GM18519 (cell line): ENCODE data around the gene CCDC66.

ENCODE experiments used
- ATAC-seq: cut with Tn5 transposase; IDR thresholded peaks from one replicate; pipeline ENCODE4 v1.9.1; 2021; ENCODE audit warnings: mild to moderate bottlenecking, moderate library complexity; ENCODE audit not compliant: unreplicated experiment, low FRiP score

CCDC66 gene

DNA sequence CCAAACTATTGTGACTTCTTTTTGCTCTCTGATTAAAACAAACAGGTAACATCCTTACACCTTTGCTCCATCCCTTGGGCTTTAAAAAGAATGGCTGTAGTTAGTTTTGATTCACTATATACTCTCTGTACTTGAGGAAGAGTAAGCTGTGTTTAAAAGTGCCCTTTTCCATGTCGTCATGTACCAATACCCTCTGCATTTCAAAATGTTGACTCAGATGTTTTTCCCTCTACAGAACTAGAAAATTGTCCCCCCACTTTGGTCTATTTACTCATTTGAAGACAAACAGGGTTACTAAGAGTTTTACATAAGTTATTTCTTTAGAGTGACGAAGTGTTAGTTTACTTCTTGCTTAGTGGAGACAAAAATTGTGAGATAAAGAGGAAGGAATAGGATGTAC lies 63.4 kb downstream of the CCDC66 start:
- no peak for ATAC-seq

DNA sequence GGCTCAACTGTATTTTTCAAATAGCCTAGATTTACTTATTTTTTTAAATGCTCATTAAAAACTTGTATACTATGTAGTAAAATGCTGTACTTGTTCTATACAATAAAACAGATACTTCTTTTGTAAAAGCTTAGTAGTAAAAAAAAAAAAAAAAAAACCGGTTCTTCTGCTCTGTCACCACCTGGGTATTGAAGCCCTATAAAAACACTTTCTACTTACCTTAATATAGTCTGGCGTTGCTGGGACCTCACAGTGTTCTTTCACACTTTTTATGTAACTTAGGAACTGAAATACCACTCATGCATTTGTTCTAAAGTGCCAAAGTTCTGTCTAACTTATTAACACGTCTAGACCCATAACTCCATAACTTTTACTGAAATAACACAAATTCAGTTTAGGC lies 64.7 kb downstream of the CCDC66 start:
- no peak for ATAC-seq

GRCh38 chr3:56622381-56622780 lies 65.4 kb downstream of the CCDC66 start:
- no peak for ATAC-seq

GRCh38 chr3:56624725-56625124 lies 67.8 kb downstream of the CCDC66 start:
- no peak for ATAC-seq

DNA sequence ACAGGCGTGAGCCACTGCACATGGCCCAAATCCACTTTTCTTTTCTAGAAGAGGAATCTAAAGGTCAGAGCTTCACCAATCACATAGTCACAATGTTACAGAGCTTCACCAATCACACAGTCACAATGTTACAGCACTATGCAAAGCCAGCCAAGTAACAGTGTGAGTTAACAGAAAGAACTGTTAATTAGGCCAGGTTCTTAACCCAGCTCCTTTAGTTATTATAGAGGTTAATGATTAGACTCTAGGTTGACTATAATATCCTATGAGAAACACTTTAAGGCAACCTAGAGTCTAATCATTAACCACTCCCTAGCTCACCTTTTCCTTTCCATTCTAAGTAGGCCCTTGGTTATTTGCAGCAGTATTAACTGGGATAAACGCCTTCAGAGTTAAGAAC lies 72.1 kb downstream of the CCDC66 start:
- ATAC-seq, result no peak

- no peak for ATAC-seq
These were observed 72.5 kb downstream of the CCDC66 start for GRCh38 chr3:56629451-56629850.

DNA sequence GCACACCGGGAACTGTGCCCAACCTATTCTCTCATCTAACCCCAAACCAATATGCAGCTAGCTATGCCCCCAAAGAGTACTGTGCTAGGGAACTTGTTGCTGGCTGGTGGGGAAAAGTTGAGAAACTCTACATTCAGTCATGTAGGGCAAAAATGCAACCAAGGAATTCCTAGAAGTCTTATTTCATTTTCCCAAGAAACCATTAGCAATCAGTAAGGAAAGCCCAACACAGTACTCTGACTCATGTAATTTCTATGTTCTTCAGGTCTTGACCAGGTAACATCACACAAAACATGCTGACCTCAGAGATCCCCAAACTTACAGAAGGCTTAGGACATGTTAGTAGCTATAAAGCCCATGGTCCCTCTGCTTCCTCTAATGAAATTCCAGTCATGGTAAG lies 74.0 kb downstream of the CCDC66 start:
- no peak for ATAC-seq

DNA sequence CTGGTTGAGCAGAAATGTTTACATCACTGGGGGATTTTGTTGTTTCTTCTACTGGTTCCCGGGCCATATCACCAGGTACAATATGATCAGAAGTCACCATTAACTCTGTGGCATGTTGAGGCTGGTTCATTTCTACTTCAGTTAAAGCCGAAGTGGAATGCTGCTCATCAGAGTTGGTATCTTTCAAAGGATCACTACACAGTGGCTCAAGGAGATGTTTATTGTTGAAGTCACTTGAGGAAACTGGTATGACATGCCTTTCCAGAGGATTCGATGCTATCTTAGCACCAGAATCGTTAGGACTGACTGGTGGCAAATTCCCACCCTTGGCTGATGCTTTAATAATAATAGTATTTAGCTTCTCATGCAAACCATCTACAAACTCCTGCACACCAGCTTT lies 76.2 kb downstream of the CCDC66 start:
- no peak for ATAC-seq

- no peak for ATAC-seq
These were observed 76.9 kb downstream of the CCDC66 start for GRCh38 chr3:56633602-56634535.

GRCh38 chr3:56645407-56645806 lies 88.4 kb downstream of the CCDC66 start:
- ATAC-seq, result no peak

DNA sequence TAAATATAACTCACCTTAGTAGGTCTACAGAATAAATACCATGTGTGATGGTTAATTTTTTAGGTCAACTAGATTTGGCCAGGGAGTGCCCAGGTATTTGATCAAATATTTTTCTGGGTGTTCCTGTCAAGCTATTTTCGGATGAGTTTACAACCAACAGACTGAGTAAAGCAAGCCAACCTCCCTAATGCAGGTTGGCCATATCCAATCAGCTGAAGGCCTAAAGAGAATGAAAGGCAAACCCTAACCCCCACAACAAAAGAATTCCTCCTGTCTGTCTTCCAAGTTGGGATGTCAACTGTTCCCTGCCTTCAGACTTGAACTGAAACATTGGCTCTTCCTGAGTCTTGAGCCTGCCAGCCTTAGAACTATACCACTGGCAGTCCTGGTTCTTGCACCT lies 97.5 kb downstream of the CCDC66 start:
- no peak for ATAC-seq

DNA sequence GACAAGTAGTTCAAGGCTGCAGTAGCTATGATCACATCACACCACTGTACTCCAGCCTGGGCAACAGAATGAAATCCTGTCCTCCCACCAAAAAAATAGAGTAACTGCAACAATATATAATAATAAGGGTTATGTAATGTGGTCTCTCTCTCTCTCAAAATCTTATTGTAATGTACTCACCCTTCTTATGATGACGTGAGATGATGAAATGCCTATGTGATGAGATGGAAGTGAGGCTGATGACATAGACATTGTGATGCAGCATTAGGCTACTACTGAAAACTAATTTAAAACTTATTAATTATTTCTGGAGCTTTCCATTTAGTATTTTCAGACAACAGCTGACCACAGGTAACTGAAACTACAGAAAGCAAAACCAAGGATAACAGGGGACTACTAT lies 98.7 kb downstream of the CCDC66 start:
- no peak for ATAC-seq

DNA sequence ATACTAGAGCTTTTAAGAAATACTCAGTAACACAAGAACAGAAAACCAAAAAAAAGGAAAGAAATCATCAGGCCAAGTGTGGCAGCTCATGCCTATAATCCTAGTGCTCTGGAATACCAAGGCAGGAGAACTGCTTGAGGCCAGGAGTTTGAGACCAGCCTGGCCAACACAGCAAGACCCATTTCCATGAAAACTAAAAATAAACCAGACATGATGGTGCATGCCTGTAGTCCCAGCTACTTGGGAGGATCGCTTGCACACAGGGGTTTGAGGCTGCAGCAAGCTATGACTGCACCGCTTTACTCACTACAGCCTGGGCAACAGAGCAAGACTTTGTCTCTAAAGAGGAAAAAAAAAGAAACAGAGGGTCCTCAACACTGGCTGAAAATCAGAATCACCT lies 107.8 kb downstream of the CCDC66 start:
- ATAC-seq, result no peak

GRCh38 chr3:56667973-56668579 lies 111.1 kb downstream of the CCDC66 start:
- ATAC-seq, result no peak
